Endodermal cell (in vitro differentiated cells): ENCODE results near the gene SYNE1. TPM values are rescaled to one million over a fixed set of nuclear protein-coding genes. Genes with fewer than 3 reads are reported as not detected.

ENCODE experiments used
- DNase-seq: peaks from one replicate; pipeline ENCODE4 v3.0.0-alpha.2; 2017
- H3K27ac ChIP-seq: 2 replicates; pipeline ENCODE4 v1.5.1; 2013; ENCODE audit warnings: mild to moderate bottlenecking, low read depth, low read length, moderate library complexity
- H3K27me3 ChIP-seq: 2 replicates; pipeline ENCODE4 v1.6.1; 2013; ENCODE audit warnings: mild to moderate bottlenecking, low read length, moderate library complexity; ENCODE audit not compliant: insufficient read depth, control insufficient read depth, poor library complexity, severe bottlenecking
- H3K36me3 ChIP-seq: 2 replicates; pipeline ENCODE4 v1.7.0; 2013; ENCODE audit warnings: mild to moderate bottlenecking, low read length, moderate library complexity; ENCODE audit not compliant: control insufficient read depth, insufficient read depth
- H3K4me1 ChIP-seq: one replicate; pipeline ENCODE4 v1.7.0; 2013; ENCODE audit warnings: low read length; ENCODE audit not compliant: control insufficient read depth, insufficient read depth
- H3K4me3 ChIP-seq: 2 replicates; pipeline ENCODE4 v1.5.1; 2013; ENCODE audit warnings: mild to moderate bottlenecking, low read length, moderate library complexity
- H3K9ac ChIP-seq: 2 replicates; pipeline ENCODE4 v1.6.1; 2013; ENCODE audit warnings: mild to moderate bottlenecking, low read length, moderate library complexity; ENCODE audit not compliant: poor library complexity, severe bottlenecking; ENCODE audit errors: extremely low read depth
- H3K9me3 ChIP-seq: 2 replicates; pipeline ENCODE4 v1.6.1; 2013; ENCODE audit warnings: mild to moderate bottlenecking, low read length, moderate library complexity; ENCODE audit not compliant: control insufficient read depth
- H3K27ac Mint-ChIP-seq: 2 replicates; pipeline ENCODE4 v1.8.0; 2020; ENCODE audit warnings: mixed read lengths
- H3K27me3 Mint-ChIP-seq: 2 replicates; pipeline ENCODE4 v1.8.0; 2021; ENCODE audit warnings: mild to moderate bottlenecking, mixed read lengths; ENCODE audit not compliant: insufficient read depth
- H3K36me3 Mint-ChIP-seq: 2 replicates; pipeline ENCODE4 v1.8.0; 2020; ENCODE audit warnings: low read depth, mixed read lengths
- H3K4me1 Mint-ChIP-seq: 2 replicates; pipeline ENCODE4 v1.8.0; 2020; ENCODE audit warnings: mixed read lengths
- H3K4me3 Mint-ChIP-seq: 2 replicates; pipeline ENCODE4 v1.8.0; 2020; ENCODE audit warnings: mild to moderate bottlenecking, moderate library complexity, mixed read lengths
- H3K9me3 Mint-ChIP-seq: 2 replicates; pipeline ENCODE4 v1.8.0; 2020; ENCODE audit warnings: mild to moderate bottlenecking, mixed read lengths
- WGBS, 2 experiments: methylation state at CpG; one replicate each; pipeline versions ENCODE4 v1.1.5 to v1.1.7; 2013; ENCODE audit warnings: missing lambda C conversion rate in 2 of 2, mixed read lengths in 1 of 2; ENCODE audit not compliant: insufficient coverage in 1 of 2, insufficient read length in 1 of 2; 5-methylcytosine and 5-hydroxymethylcytosine counted together
- total RNA-seq, 2 donors: library from RNA; stranded (reverse); fragmentation: NEBNext Ultra II Directional in 1 of 2; extraction: Animal tissue kit (Norgen Biotek cat#: 25700) in 1 of 2; gene quantifications; 2 replicates in 1 of 2; 3 replicates in 1 of 2; pipeline ENCODE4 v1.2.1, GENCODE V29; 2021
- TF ChIP-seq, protein P1 (sequence below): fragments of 200-600 bp; sonication (generic); conservative IDR thresholded peaks from 2 replicates; pipeline ENCODE4 v1.5.0; 2021; ENCODE audit warnings: antibody characterized with exemption, mild to moderate bottlenecking

The SYNE1 gene
- total RNA-seq, 2 donors from 2014 or later, result 7.9 to 9.5 TPM

DNA sequence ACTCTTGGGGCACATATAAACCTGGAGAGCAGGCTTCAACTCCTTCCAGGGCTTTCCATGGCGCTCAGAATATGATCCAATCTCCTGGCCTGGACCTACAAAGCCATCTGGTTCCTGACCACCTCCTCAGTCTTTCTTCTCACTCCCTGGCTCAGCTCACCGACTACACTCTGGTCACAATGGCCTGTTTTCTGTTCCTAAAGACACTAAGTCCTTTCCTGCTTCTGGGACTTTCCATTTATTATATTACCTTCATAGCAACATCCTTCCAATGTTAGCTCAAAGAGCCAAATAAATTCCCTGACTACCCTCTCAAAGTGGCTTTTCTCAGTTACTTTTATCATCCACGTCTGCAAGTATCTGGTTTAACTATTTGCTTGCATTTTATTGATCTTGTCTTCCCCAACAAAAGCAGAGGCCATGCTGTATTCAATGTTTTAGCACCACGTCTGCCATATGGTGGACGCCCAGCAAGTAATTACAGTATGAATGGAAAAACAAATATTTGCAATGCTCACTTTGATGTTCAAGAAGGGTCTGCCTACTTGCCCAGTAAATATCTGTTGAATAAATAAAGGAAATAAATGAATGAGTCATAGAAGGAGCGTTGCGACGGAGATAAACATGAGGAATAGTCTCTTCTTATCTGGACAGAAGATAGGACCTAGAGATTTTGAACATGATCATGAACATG lies 501.3 kb downstream of the SYNE1 start:
- no peak overlapping the region for H3K9ac ChIP-seq
- H3K27ac Mint-ChIP-seq, result no peak overlapping the region
- H3K4me3 Mint-ChIP-seq, result no peak overlapping the region
- TF ChIP-seq, protein P1, sequence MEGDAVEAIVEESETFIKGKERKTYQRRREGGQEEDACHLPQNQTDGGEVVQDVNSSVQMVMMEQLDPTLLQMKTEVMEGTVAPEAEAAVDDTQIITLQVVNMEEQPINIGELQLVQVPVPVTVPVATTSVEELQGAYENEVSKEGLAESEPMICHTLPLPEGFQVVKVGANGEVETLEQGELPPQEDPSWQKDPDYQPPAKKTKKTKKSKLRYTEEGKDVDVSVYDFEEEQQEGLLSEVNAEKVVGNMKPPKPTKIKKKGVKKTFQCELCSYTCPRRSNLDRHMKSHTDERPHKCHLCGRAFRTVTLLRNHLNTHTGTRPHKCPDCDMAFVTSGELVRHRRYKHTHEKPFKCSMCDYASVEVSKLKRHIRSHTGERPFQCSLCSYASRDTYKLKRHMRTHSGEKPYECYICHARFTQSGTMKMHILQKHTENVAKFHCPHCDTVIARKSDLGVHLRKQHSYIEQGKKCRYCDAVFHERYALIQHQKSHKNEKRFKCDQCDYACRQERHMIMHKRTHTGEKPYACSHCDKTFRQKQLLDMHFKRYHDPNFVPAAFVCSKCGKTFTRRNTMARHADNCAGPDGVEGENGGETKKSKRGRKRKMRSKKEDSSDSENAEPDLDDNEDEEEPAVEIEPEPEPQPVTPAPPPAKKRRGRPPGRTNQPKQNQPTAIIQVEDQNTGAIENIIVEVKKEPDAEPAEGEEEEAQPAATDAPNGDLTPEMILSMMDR, result no peak
- H3K9me3 ChIP-seq, result no peaks in the 10 kb centered on the region
- H3K9me3 Mint-ChIP-seq, result no peaks in the 10 kb centered on the region
- DNase-seq, result no peak
- H3K36me3 Mint-ChIP-seq, result peaks cover 2% of the 10 kb centered on the region
- no peak overlapping the region for H3K4me3 ChIP-seq
- H3K4me1 Mint-ChIP-seq, result no peaks in the 10 kb centered on the region
- no peaks in the 10 kb centered on the region for H3K27me3 Mint-ChIP-seq
- no peak overlapping the region for H3K27ac ChIP-seq
- no peaks in the 10 kb centered on the region for H3K4me1 ChIP-seq
- no peaks in the 10 kb centered on the region for H3K27me3 ChIP-seq
- 92 to 94% methylated on average over 8 of the region's 8 CpGs for WGBS, 2 experiments
- no peaks in the 10 kb centered on the region for H3K36me3 ChIP-seq

- H3K9me3 Mint-ChIP-seq, result no peaks in the 10 kb centered on the region
- H3K27ac Mint-ChIP-seq, result no peak overlapping the region
- no peak overlapping the region for H3K4me3 ChIP-seq
- no peaks in the 10 kb centered on the region for H3K36me3 ChIP-seq
- H3K4me3 Mint-ChIP-seq, result no peak overlapping the region
- no peak overlapping the region for H3K9ac ChIP-seq
- H3K36me3 Mint-ChIP-seq, result peaks cover 5% of the 10 kb centered on the region
- H3K27me3 Mint-ChIP-seq, result no peaks in the 10 kb centered on the region
- 88 to 100% methylated on average over 1 to 2 of the region's 2 CpGs for WGBS, 2 experiments
- H3K4me1 ChIP-seq, result no peaks in the 10 kb centered on the region
- H3K9me3 ChIP-seq, result no peaks in the 10 kb centered on the region
- no peaks in the 10 kb centered on the region for H3K4me1 Mint-ChIP-seq
- H3K27ac ChIP-seq, result no peak overlapping the region
- no peaks in the 10 kb centered on the region for H3K27me3 ChIP-seq
- TF ChIP-seq, protein P1, result no peak
- no peak for DNase-seq
These were observed 506.7 kb downstream of the SYNE1 start for GRCh38 chr6:152130441-152130840.

- 86 to 94% methylated on average over 7 to 9 of the region's 9 CpGs for WGBS, 2 experiments
- Histone ChIP-seq H3K4me3 (no peak overlapping the region), H3K4me1 (no peaks in the 10 kb centered on the region), H3K27ac (peak overlapping the region; percentile 46), H3K9me3 (no peaks in the 10 kb centered on the region), H3K27me3 (no peaks in the 10 kb centered on the region), H3K36me3 (no peaks in the 10 kb centered on the region), H3K9ac (no peak overlapping the region)
- no peaks in the 10 kb centered on the region for H3K27me3 Mint-ChIP-seq
- TF ChIP-seq, protein P1, result no peak
- no peaks in the 10 kb centered on the region for H3K9me3 Mint-ChIP-seq
- H3K4me1 Mint-ChIP-seq, result no peaks in the 10 kb centered on the region
- peaks cover 4% of the 10 kb centered on the region for H3K36me3 Mint-ChIP-seq
- H3K27ac Mint-ChIP-seq, result no peak overlapping the region
- no peak overlapping the region for H3K4me3 Mint-ChIP-seq
- DNase-seq, result no peak
These were observed 507.4 kb downstream of the SYNE1 start for GRCh38 chr6:152129691-152130151.
